CD4-positive, alpha-beta T cell treated with Interferon gamma for 1 hour (primary cell): ENCODE data around the gene SNRNP25.

Experiments
- DNase-seq: peaks from one replicate; pipeline ENCODE4 v3.0.0-alpha.2; 2020

SNRNP25 gene

DNA sequence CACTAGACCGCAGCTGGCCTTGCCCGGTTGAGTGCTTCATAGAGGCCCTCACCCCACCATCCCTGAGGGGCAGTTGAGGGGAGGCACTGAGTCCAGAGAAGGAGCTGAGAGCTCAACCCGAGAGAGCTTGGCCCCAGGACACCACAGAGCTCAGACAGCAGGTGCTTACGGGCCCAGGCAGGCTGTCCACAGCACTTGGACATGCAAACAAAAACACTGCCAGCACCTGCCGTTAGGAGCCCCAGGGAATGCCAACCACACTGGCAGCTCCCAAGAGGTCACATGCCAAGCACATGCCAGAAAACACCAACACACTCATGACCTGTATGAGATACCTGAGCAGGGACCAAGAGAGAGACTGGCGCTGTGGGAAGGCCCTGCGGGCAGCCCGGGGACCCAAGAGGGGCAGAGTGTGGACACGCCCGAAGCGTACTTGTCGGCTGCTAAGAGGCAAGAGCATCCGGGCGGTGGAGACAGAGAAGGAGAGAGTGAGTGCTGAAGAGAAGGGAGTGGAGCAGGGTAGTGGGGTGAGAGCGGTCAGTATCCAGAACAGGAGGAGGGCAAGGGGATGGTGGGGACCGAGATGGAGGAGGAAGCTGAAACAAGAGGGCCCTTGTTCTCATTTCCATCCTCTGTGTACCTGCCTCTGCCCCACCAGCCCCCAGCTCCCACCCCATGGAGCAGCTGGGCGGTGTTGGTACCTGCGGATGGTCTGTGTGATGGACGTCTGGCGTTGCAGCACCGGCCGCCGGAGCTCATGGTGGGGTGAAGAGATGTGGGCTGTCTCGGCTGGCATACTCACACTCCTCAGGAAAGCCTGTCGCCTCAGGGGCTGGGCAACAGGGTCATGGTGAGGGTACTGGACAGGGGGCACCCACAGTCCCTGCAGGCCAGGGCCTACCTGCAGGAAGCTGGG lies 10.6 kb downstream of the SNRNP25 start:
- DNase-seq: no peak

DNA sequence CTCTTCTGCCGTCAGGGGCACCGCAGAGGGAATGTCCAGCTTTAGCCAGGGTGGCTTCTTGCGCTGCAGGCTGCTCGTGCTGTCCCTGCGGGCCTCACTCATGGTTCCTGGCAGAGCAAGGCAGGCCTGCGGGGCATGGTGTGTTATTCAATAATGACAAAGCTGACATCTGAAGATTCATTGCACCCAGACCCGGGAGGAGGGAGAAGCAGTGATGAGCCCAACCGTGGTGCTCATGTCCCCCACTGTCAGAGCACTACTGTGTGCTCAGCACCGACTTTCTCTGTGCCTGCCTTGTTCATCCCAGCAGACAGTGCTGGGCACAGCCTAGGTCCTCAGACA lies 11.3 kb downstream of the SNRNP25 start:
- DNase-seq: no peak

DNA sequence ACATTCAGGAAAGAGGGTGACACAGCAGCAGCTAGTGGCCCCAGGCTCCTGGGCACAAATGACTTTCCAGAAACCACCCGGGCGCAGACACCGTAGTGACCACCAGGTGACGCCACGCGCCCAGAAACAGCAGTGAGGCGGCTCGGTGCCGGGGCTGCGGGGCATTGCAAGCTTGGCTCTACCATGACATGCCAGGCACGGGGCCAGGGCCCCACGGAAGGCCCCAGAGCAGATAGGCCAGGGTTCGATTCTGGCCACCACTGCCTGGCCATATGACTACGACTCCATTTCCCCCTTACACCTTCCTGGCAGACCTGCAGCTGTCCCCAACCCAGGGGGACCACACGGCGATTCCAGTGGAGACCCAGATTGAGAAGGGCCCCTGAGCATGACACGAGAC lies 12.1 kb downstream of the SNRNP25 start:
- DNase-seq: peak; percentile 76

DNA sequence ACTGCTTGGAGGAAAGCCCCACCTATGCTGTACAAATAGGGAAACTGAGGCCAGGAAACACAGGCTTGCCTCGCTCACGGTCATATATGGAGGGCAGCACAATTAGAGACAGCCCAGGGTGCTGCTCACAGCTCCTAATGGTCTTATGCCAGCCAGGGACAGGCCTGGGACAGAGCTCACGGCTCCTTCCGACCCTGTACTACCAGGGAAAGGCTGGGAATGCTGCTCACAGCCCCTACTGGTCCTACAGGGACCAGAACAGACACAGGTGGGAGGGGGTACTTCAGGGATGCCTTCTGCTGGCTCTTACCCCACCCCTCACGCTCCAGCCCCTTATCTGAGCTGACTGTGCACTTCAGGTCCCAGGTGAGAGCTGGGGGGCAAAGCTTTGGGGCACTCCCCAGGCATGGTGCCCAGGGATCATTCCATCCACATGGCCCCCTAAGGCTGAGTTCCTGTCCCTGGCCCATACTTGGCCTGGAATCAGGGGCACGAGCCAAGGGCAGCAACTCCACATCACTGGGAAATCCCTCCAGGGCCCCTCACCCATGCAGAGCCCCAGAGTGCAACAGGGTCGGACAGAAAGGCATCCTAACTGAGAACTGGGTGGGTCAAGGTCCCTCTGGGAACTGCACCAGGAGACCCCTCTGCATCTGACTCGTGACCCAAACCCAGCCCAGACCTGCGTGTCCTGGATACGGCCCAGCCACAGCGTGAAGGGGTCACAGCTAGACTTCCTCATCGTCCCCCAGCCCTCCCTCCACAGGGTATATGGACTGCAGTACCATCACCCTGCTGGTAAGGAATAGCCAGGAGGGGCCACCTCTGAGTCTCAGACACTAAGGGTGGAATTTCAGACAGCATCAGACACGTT lies 12.9 kb downstream of the SNRNP25 start:
- DNase-seq: no peak

DNA sequence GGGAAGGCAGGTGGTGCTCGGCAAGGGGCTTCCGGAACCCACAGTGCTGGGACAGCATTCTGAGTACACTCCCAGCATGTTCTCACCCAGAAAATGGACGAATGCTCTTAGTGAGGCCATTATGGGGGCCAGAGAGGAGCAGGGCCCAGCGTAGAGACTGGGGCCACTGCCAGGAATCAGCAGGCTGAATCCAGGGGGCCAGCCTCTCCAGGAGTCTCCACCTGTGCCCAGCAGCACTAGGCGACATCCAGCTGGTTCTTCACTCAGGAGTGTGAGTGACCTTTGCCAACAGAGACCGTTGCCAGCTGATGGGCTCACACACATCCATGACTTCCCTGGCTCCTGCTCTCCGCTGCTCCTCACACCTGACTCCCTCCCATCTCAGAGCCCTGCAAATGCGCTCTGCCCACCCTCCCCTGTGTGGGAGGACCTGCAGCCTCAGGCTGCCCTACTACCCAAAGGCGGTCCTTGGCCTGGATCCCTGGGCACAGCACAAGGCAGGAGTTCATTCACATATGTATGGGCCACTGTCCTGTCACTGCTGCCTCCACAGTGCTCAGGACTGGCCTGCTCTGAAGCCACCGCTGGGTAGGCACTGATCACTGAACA lies 13.7 kb downstream of the SNRNP25 start:
- no peak for DNase-seq

DNA sequence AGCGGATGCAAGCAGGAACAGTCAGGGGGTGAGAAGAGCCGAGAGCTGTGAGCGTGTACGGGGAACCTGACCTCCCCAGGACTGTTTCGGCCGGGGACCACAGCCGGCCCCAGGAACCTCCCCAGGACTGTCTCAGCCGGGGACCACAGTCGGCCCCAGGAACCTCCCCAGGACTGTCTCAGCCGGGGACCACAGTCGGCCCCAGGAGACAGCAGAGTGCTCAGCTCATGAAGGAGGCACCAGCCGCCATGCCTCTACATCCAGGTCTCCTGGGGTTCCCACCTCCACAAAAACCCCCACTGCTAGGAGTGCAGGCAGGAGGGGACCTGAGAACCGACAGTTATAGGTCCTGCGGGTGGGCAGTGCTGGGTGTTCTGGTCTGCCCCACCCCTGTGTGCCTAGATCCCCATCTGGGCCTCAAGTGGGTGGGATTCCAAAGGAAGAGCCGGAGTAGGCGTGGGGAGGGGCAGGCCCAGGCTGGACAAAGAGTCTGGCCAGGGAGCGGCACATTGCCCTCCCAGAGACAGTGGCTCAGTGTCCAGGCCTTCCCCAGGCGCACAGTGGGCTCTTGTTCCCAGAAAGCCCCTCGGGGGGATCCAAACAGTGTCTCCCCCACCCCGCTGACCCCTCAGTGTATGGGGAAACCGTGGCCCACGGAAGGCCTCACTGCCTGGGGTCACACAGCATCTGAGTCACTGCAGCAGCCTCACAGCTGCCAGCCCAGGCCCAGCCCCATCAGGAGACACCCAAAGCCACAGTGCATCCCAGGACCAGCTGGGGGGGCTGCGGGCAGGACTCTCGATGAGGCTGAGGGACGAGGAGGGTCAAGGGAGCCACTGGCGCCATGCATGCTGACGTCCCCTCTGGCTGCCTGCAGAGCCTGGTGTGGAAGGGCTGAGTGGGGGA lies 14.5 kb downstream of the SNRNP25 start:
- DNase-seq: no peak

DNA sequence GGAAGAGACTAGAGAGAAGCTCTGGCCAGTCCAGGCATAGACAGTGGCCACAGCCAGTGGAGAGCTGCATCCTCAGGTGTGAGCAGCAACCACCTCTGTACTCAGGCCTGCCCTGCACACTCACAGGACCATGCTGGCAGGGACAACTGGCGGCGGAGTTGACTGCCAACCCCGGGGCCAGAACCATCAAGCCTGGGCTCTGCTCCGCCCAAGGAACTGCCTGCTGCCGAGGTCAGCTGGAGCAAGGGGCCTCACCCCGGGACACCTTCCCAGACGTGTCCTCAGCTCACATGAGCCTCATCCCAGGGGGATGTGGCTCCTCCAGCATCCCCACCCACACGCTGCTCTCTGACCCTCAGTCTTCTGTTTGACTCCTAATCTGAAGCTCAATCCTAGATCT lies 15.6 kb downstream of the SNRNP25 start:
- DNase-seq: no peak

DNA sequence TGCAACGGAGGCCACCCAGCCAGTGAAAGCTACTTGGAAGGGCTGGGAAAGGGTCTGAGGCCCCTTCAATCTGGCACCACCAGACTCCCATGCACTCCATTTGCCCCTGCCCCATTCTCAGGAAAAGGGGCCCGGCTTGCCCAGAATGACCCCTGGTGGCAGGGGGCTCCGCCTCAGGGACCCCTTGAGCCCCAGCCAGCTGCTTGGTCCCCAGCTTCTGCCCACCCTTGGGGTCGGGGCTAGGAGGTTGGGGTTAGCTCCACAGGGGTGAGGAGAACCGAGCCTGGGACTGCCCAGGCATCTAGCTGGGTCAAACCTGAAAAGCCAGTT lies 17.5 kb downstream of the SNRNP25 start:
- DNase-seq: no peak

DNA sequence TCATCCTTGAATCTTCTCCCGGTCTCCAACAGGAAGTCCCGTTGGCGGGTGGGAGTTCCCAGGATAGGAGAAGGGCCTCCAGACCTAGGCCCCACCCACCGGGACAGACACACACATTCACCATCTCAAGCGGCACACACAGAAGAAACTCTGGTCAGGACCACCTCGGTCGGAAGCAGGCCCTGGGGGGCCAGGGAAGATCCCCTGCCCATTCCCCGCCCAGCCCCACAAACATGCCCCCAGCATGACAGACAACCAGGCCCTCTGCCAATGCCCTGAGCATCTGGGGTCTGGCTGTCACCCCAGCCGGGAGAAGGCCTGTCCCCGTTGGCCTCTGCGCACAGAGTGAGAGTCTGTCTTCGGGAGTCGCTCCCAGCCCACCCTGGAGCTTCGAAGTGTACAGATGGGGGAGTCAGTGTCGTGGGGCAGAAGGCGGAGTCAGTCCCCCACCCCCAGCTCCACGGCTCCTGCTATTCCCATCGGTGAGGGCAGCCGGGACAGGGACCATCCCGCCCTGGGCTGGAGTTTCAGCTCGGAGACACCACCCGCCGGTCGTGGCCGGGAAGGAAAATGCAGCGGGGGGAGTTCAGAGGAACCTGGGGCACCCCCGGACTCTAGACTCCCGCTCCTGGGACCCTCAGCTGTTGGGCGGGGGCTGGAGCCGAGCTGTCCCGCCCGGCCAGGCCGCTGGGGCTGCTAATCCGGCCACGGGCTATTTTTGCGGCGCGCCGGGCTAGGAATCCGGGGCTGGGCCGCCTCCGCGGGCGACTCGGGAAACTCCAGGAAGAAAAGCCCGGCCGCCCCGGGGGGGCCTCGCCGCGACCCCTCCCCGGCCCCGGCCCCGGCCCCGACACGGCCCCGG lies 18.1 kb downstream of the SNRNP25 start:
- DNase-seq: no peak

DNA sequence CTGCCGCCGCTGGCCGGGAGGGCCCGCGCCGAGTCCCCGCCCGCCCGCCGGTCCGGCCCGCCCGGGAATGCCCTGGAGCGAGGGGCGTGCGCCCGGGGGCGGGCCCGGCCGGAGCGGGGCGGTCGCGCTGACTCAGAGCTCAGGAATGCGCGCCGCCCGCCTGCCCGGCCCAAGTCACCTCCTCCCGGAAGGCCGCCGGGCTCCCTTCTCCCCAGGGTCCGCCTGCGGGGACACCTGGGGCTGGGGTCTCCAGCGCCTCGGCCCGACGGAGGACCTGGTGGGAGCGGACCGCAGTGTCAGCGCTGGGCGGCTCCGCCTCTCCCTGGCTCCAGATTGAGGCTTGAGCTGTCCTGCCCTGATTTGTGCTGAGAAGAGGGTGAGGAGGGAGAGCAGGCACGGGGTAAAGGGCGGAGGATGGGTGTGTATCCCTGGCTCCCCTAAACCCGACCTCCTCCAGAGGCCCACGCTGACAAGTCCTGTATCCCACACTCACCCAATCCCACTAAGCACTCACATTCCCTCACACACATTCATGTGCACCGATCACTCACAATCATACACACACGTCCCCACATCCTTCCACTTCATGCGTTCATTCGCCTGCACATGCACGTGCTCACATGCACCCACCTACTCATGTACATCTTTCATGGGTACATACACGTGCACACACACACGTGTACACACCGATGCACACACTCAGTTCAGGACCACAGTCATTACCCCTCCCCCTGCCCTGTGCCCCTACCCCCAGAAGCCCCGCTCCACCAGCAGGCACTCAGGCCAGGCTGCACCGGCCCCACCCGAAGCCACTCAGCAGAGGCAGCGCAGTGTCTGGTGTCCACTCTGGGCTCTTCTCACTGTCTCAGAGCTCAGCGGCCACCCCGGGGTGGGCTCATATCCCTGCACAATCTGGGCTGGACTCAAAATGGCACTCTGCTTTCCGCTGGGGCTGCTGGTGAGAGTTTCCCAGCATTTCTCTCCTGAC lies 19.2 kb downstream of the SNRNP25 start, which contains the start of gene RHBDF1:
Gene RHBDF1, minus strand, starts transcription at position 71 of the 988 bp plus-strand sequence. CDS start 7,616 bp downstream, outside the sequence.
- DNase-seq: no peak

DNA sequence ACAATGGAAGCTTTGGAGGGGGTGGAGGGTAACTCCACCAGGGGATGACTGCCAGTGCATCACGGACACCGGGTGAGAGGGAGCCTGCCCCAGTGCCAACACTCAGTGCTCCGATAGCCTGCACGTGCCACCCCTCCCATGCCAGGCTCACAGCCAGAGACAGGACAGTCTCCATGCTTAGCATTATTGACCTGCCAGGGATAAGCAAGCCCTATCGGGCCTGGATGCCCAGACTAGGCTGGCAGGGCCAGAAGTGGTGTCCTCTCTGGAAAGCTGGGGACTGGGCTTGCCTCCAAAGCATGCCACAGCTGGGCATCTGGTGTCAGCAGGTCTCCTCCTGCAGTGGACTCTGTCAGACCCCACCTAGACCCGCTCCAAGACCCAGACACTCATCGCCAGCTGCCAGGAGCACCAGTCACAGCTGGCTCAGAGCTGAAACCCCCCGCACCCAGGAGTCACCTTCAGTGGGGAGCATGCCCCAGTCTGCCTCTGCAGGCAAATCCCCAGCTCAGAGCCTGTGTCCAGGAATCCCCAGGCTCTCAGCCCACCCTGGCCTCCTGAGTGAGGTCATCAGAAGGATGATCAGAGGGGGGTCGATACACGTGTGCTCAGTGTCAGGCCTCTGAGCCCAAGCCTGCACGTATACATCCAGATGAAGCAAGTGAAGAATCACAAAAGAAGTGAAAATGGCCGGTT lies 20.6 kb downstream of the SNRNP25 start:
- DNase-seq: no peak

DNA sequence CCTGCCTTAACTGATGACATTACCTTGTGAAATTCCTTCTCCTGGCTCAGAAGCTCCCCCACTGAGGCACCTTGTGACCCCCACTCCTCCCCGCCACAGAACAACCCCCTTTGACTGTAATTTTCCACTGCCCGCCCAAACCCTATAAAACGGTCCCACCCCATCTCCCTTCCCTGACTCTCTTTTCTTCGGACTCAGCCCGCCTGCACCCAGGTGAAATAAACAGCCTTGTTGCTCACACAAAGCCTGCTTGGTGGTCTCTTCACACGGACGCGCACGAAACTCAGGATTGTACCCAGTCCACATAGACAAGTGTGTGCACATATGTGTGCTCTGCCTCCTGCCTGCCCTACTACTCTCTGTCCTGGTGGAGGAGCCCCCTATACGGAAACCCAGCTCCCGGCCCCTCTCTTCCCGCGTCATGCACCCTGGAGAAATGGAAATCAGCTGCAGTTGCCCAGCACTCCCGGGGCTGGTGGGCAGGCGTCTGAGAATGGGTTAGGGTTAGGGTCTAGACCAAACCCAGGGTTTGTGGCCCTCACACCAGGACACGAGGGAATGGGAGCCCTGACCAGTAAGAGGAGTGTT lies 21.2 kb downstream of the SNRNP25 start:
- DNase-seq: no peak

DNA sequence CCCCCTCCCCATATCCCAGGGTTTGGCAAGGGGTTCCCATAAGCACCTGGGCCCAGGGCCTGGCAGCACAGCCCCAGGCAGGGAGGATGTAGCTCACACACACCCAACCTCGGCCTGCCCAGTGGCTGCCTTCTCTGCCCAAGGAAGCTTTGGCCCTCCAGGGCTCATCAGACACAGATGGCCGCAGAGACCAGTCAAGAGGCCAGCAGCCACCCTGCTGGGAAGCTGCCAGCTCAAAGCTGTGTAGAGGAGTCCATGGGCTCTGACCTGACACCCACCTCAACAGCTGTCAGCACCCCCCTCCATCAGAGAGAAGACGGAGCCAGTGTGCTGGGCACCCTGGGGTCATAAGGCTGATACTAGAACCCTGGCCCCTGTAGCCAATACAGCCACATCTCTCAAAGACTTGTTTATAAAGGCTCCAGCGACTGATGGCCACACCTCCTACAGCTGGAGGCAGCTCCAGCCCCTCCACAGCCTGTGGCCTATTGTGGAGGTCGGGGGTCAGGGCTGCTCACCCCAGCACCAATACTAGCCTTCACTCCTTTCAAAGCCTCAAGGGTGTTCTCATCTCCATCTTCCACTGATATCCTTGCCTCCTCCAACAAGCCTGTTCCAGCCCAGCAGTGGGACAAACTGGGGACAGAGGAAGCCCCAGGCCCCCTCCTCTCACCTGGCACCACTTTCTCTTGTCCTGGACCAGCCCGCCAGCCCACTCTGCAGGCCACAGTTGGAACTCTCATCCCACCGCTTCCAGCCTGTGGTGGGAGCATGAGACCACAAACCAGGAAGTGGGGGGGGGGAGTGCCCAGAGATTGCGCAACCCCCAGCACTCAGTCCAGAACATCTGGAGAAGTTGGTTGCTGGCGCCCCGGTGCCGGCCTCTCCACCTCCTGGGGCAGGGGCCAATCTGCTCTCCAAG lies 22.2 kb downstream of the SNRNP25 start:
- DNase-seq: no peak

DNA sequence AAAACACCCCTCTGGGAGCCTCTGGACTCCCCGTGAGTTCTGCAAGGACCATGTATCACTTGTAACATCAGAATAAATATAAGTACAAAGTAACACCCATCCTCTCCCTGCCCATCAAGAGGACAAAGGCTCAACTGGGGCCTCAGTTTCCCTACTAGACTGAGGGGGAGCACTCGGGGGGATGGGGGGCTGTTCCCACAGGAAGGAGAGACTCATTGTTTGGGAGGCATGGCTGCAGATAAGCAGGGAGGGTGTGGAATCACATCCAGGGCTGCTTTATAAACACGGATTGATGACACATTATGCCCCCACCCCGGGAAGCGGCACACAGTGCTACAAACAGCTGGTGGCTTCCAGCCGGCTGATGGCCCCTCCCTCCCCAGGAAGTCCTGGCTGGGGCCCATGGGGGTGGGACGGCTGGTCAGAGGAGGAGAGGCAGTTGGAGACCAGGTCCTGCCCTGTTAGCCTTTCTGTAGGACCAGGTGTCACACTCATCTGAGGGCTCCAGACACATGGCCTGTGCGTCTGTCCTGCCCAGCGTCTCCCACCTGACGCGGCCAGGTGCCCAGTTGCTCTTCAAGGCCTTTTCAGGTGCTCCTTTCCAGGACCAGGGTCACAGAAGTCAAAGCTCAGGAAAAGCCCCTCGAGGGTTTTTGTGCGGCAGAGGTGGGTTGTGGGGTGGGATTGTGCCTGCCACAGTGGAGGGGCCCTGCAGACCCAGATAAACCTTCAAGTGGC lies 23.1 kb downstream of the SNRNP25 start:
- DNase-seq: no peak

DNA sequence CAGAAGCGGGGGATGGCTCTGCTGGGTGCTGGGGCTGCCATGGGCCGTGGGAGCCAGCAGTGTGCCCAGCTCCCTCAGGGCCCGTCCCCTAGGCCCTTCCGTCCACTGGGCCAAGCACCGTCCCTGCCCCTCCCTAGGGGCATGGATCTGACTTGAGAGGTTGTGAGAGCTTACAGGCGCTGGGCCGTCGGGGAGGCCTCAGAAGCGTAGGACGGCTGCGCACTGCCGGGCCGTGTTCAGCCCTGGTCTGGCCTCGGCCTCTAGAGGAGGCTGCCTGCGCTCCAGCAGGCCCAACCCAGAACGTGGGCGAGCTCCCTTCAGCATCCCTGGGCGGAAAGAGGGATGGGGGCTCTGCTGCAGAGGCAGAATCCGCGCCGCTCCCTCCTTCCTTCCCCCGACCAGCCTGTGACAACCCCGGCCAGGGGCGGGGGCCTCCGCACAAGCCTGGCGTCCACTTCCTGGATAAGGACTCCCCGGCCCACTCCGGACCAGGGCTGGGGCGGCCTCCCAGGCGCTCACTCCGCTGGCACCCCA lies 23.7 kb downstream of the SNRNP25 start:
- DNase-seq: no peak

DNA sequence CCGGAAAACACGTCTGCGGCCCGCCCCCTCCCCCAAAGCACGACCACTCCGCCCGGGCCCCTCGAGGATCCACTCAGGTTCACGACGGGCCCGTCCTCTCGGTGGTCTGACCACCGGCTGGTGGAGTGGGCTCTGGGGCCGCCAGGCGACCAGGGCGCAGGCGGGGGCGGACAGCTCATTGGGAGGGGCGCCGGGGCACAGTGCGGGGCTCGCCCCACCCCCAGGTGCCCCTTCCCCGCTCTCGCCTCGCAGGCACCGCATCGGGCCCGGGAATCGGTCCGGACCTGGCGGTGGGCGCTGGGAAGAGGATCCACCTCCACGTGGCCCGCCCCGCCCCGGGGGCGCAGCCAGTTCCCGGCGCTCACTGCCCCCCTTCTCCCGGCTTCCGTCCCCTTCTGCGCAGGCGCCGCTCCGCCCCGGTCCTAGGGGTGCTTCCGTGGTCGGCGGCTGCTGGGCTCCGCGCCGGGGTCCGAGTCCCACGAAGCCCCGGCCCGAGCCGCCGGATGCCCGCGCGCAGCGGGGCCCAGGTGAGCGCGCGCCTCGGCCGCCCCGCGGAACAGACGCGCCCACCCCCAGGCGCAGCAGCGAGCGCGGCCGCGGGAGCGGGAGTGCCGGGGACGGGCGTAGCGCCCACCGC lies 24.3 kb downstream of the SNRNP25 start, which contains the start of gene MPG:
Gene MPG, plus strand, starts transcription at position 419 of the 637 bp plus-strand sequence. Its CDS starts 85 bp downstream, at position 504.
- peak; percentile 78 for DNase-seq
